OCI-LY7 (cell line): Measurements from ENCODE around the gene PDHX. TPM values are rescaled to one million over a fixed set of nuclear protein-coding genes. Genes with fewer than 3 reads are reported as not detected.

Experiments
- BruUV-seq: library from RNA; stranded (reverse); fragments of 400-500 nt; replicated peaks from 2 replicates; lab custom pipeline; 2021; lab: Mats Ljungman, UMichigan
- CTCF ChIA-PET: fragments of 300-600 bp; sonication (Branson Sonifier 250); formaldehyde crosslinking; loops from one replicate; lab custom pipeline; 2022; ENCODE audit warnings: antibody characterized with exemption; ENCODE audit not compliant: unreplicated experiment; lab: Charles Lee
- POLR2A ChIA-PET: fragments of 300-600 bp; sonication (Branson Sonifier 250); formaldehyde crosslinking; loops from one replicate; lab custom pipeline; 2022; ENCODE audit warnings: antibody characterized with exemption; lab: Charles Lee
- DNase-seq: peaks from one replicate; pipeline ENCODE4 v3.0.0-alpha.2; 2015; ENCODE audit warnings: low spot score
- H2AFZ ChIP-seq: fragments of 200-600 bp; sonication (generic), shearing (Covaris generic); 2 replicates; pipeline ENCODE4 v1.6.1; 2014; ENCODE audit warnings: mild to moderate bottlenecking, antibody characterized with exemption, low read length, moderate library complexity
- H3K27ac ChIP-seq: fragments of 200-600 bp; sonication (generic); 2 replicates; pipeline ENCODE4 v1.5.1; 2014; ENCODE audit warnings: mixed run types, low read depth, mild to moderate bottlenecking, moderate library complexity, low read length, inconsistent platforms; ENCODE audit not compliant: poor library complexity, severe bottlenecking
- H3K36me3 ChIP-seq: fragments of 200-600 bp; sonication (generic); 2 replicates; pipeline ENCODE4 v1.6.1; 2014; ENCODE audit warnings: mild to moderate bottlenecking, antibody characterized with exemption, low read length, moderate library complexity, mixed read lengths; ENCODE audit not compliant: insufficient read depth
- H3K4me1 ChIP-seq: fragments of 200-600 bp; sonication (generic); 2 replicates; pipeline ENCODE4 v1.5.1; 2014; ENCODE audit warnings: mild to moderate bottlenecking, low read length; ENCODE audit not compliant: insufficient read depth, poor library complexity, severe bottlenecking
- H3K4me2 ChIP-seq: fragments of 200-600 bp; sonication (generic); 2 replicates; pipeline ENCODE4 v1.6.1; 2014; ENCODE audit warnings: mild to moderate bottlenecking, low read length
- H3K4me3 ChIP-seq: fragments of 200-600 bp; sonication (generic); 2 replicates; pipeline ENCODE4 v1.5.1; 2014; ENCODE audit warnings: mild to moderate bottlenecking, low read depth, low read length; ENCODE audit not compliant: poor library complexity, severe bottlenecking
- H3K79me2 ChIP-seq: fragments of 200-600 bp; sonication (generic); 2 replicates; pipeline ENCODE4 v1.6.1; 2016; ENCODE audit warnings: low read depth, mild to moderate bottlenecking, low read length, moderate library complexity, mixed read lengths; ENCODE audit not compliant: insufficient read depth
- H3K9me2 ChIP-seq: fragments of 200-600 bp; sonication (generic); 2 replicates; pipeline ENCODE4 v1.6.1; 2016; ENCODE audit warnings: mild to moderate bottlenecking, low read length, mixed read lengths; ENCODE audit not compliant: insufficient read depth
- H3K9me3 ChIP-seq: fragments of 200-600 bp; sonication (generic); 2 replicates; pipeline ENCODE4 v1.6.1; 2014; ENCODE audit warnings: mild to moderate bottlenecking, mixed run types, low read length, mixed read lengths
- H4K20me1 ChIP-seq: fragments of 200-600 bp; sonication (generic); 2 replicates; pipeline ENCODE4 v1.6.1; 2014; ENCODE audit warnings: mild to moderate bottlenecking, antibody characterized with exemption, low read length, moderate library complexity, mixed read lengths; ENCODE audit not compliant: insufficient read depth
- EZH2phosphoT487 ChIP-seq: fragments of 200-600 bp; sonication (generic); IDR thresholded peaks from 2 replicates; pipeline ENCODE4 v1.6.1; 2018; ENCODE audit warnings: low read depth, borderline replicate concordance, mild to moderate bottlenecking, mixed run types, antibody characterized with exemption, low read length, moderate library complexity, mixed read lengths
- intact Hi-C: fragments of 100-400 bp; cut with micrococcal nuclease; formaldehyde crosslinking; loops from one replicate; pipeline ENCODE4 v1.10.0; 2022; ENCODE audit not compliant: unreplicated experiment
- total RNA-seq, 2 experiments: library from RNA; depleted of rRNA in 1 of 2; stranded (reverse); fragments of >200 nt in 1 of 2; shearing (Covaris generic) in 1 of 2; gene quantifications; 2 replicates each; pipeline ENCODE4 v1.2.3, GENCODE V29; 2014 to 2022
- TF ChIP-seq, protein P1 (sequence below): fragments of 200-600 bp; sonication (generic); conservative IDR thresholded peaks from 2 replicates; pipeline ENCODE4 v1.5.1; 2014; ENCODE audit warnings: mild to moderate bottlenecking, antibody characterized with exemption, low read length, moderate library complexity, mixed read lengths

PDHX gene
- total RNA-seq, 2 experiments from 2014 or later, result 18.0 to 50.9 TPM

- Histone ChIP-seq H3K4me2 (no peak overlapping the region), H3K4me3 (no peak overlapping the region), H3K4me1 (no peaks in the 10 kb centered on the region), H3K9me2 (no peaks in the 10 kb centered on the region), H3K9me3 (no peaks in the 10 kb centered on the region), H3K36me3 (no peaks in the 10 kb centered on the region; the same call in 1 of the 2 replicates), H2AFZ (no peak overlapping the region), H4K20me1 (peaks cover 24% of the 10 kb centered on the region), H3K27ac (no peak overlapping the region), H3K79me2 (peaks cover 11% of the 10 kb centered on the region; the same call in 1 of the 2 replicates)
- ChIA-PET POLR2A (interaction anchor here (0.6 to 1.6 kb wide), 7 partner anchors 10 to 239 kb away, joined by 3 to 6 read pairs (median 3); partner anchors contain the start of gene PDHX), CTCF (interaction anchor here (1.0 kb wide), 1 partner anchor 41 kb away, joined by 3 read pairs; no protein-coding TSS in a partner anchor)
- intact Hi-C loops, result loop anchor here (1.0 to 5.0 kb wide), 5 partner anchors 71 to 466 kb away; no protein-coding TSS in a partner anchor
- DNase-seq, result no peak
- TF ChIP-seq, protein P1, sequence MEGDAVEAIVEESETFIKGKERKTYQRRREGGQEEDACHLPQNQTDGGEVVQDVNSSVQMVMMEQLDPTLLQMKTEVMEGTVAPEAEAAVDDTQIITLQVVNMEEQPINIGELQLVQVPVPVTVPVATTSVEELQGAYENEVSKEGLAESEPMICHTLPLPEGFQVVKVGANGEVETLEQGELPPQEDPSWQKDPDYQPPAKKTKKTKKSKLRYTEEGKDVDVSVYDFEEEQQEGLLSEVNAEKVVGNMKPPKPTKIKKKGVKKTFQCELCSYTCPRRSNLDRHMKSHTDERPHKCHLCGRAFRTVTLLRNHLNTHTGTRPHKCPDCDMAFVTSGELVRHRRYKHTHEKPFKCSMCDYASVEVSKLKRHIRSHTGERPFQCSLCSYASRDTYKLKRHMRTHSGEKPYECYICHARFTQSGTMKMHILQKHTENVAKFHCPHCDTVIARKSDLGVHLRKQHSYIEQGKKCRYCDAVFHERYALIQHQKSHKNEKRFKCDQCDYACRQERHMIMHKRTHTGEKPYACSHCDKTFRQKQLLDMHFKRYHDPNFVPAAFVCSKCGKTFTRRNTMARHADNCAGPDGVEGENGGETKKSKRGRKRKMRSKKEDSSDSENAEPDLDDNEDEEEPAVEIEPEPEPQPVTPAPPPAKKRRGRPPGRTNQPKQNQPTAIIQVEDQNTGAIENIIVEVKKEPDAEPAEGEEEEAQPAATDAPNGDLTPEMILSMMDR, result no peak
- no peak for TF ChIP-seq EZH2phosphoT487
- no TSS peak for BruUV-seq
Observed at GRCh38 chr11:34926831-34927132, 10.4 kb downstream of the PDHX start.

DNA sequence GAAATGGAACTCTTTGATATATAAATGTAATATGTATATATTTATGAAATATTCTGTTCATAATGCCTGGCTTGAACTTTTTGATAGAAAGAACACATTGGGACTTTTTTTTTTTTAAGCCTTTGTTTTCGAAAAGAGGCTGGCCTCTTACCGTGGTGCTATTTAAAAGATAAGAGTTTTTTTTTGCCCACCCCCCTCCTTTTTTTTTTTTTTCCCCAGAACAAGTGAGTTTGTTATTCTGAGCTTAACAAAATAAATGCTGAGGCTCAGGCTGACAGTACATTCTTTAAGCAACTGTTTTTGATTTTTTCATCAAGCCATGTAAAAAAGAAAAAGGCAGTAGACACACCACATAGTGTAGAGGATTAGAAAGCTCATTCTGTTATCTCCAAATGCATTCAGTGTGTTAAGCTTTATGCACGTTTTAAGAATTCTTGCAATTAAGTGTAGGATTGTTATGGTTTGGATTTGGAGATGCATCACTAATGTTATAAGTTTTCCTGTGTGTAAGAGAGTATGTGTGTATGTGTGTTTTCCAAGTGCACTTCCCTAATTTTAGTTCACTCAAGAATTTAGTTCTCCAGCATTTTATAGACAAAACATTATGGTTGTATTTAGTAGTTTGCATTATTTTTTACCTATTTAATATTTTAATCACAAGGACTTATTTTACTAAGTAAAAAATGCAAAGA is 12.0 kb downstream of the PDHX start:
- Histone ChIP-seq H2AFZ (no peak overlapping the region), H3K9me3 (no peaks in the 10 kb centered on the region), H3K27ac (no peak overlapping the region), H4K20me1 (peaks cover 20% of the 10 kb centered on the region), H3K4me3 (no peak overlapping the region), H3K4me2 (no peak overlapping the region), H3K79me2 (peaks cover 11% of the 10 kb centered on the region; the same call in 1 of the 2 replicates), H3K4me1 (no peaks in the 10 kb centered on the region), H3K9me2 (no peaks in the 10 kb centered on the region), H3K36me3 (peaks cover 10% of the 10 kb centered on the region; the same call in 1 of the 2 replicates)
- no peak for DNase-seq
- POLR2A ChIA-PET, result interaction anchor here (0.6 to 1.5 kb wide), 9 partner anchors 11 to 659 kb away, joined by 3 to 7 read pairs (median 4); no protein-coding TSS in a partner anchor
- intact Hi-C loops, result loop anchor here (5.0 kb wide), 3 partner anchors 69 to 379 kb away; no protein-coding TSS in a partner anchor
- TF ChIP-seq, protein P1, result no peak
- no peak for TF ChIP-seq EZH2phosphoT487
- BruUV-seq, result no TSS peak
- CTCF ChIA-PET, result interaction anchor here (0.6 kb wide), 1 partner anchor 84 kb away, joined by 3 read pairs; no protein-coding TSS in a partner anchor
